ENCODE results near the gene ONECUT1.

The ONECUT1 gene

GRCh38 chr15:52780172-52780980, 9.8 kb downstream of the ONECUT1 start:
- DNase-seq = peak; percentile 42

- no peak for DNase-seq
Observed at GRCh38 chr15:52778457-52778856, 11.7 kb downstream of the ONECUT1 start.

GRCh38 chr15:52772766-52773165, 17.4 kb downstream of the ONECUT1 start:
- no peak for DNase-seq

- no peak for DNase-seq
Observed at GRCh38 chr15:52765785-52766184, 24.4 kb downstream of the ONECUT1 start.

GRCh38 chr15:52764731-52765130, 25.4 kb downstream of the ONECUT1 start:
- DNase-seq = no peak

GRCh38 chr15:52762621-52763020, 27.5 kb downstream of the ONECUT1 start:
- DNase-seq = no peak

- no peak for DNase-seq
Observed at GRCh38 chr15:52760562-52760961, 29.6 kb downstream of the ONECUT1 start.

GRCh38 chr15:52759969-52760368, 30.2 kb downstream of the ONECUT1 start:
- DNase-seq = no peak

- DNase-seq = no peak
Observed at GRCh38 chr15:52757496-52757895, 32.6 kb downstream of the ONECUT1 start.

GRCh38 chr15:52751522-52751921, 38.6 kb downstream of the ONECUT1 start:
- no peak for DNase-seq

- DNase-seq = no peak
Observed at GRCh38 chr15:52749258-52749657, 40.9 kb downstream of the ONECUT1 start.

GRCh38 chr15:52746162-52746757, 43.9 kb downstream of the ONECUT1 start:
- peak; percentile 59 for DNase-seq

GRCh38 chr15:52745326-52746161, 44.6 kb downstream of the ONECUT1 start:
- no peak for DNase-seq

- no peak for DNase-seq
Observed at GRCh38 chr15:52738311-52738710, 51.8 kb downstream of the ONECUT1 start.

GRCh38 chr15:52737720-52738119, 52.4 kb downstream of the ONECUT1 start:
- DNase-seq = no peak

- DNase-seq = peak; percentile 72
Observed at GRCh38 chr15:52735231-52736089, 54.7 kb downstream of the ONECUT1 start.

- DNase-seq = no peak
Observed at GRCh38 chr15:52734329-52734728, 55.8 kb downstream of the ONECUT1 start.

GRCh38 chr15:52733696-52734255, 56.4 kb downstream of the ONECUT1 start:
- no peak for DNase-seq

- DNase-seq = no peak
Observed at GRCh38 chr15:52733088-52733487, 57.0 kb downstream of the ONECUT1 start.

- DNase-seq = no peak
Observed at GRCh38 chr15:52732551-52732950, 57.6 kb downstream of the ONECUT1 start.

GRCh38 chr15:52731732-52732470, 58.2 kb downstream of the ONECUT1 start:
- DNase-seq = no peak

- no peak for DNase-seq
Observed at GRCh38 chr15:52731004-52731403, 59.1 kb downstream of the ONECUT1 start.

Data from kidney glomerular epithelial cell (primary cell).